RWPE1 (cell line): Measurements from ENCODE around the gene CLASP1.
A peak's percentile ranks its signal among the peaks of the same experiment; 100 is the strongest.
"Not testable (repeated sequence)": the region's sequence is repeated elsewhere in the genome, so short reads cannot be mapped to it uniquely, and the experiment has no call there.

Experiments used
- CTCF ChIA-PET: fragments of 350-600 bp; sonication (Branson Sonifier 250); formaldehyde crosslinking; extraction: SDS; loops from one replicate; lab custom pipeline; 2021; lab: Yijun Ruan, JAX
- POLR2A ChIA-PET: fragments of 400-600 bp; formaldehyde crosslinking; extraction: SDS; loops from one replicate; lab custom pipeline; 2020; ENCODE audit warnings: antibody characterized with exemption; ENCODE audit not compliant: low non-redundant PET; lab: Yijun Ruan, JAX
- DNase-seq: peaks from one replicate; pipeline ENCODE4 v3.0.0; 2012; ENCODE audit warnings: low spot score
- H3K27ac ChIP-seq: fragments of 450-650 bp; 2 replicates; pipeline ENCODE4 v1.5.1; 2017
- CTCF ChIP-seq: fragments of 450-650 bp; conservative IDR thresholded peaks from 2 replicates; pipeline ENCODE4 v1.5.1; 2017; ENCODE audit warnings: low read depth, mild to moderate bottlenecking

CLASP1 gene

GRCh38 chr2:121640380-121641316, 8.6 kb downstream of the CLASP1 start:
- ChIA-PET CTCF (no interaction called here), POLR2A (no interaction called here)
- TF ChIP-seq CTCF, result no peak
- no peak for DNase-seq
- H3K27ac ChIP-seq, result no peak overlapping the region

GRCh38 chr2:121639846-121640245, 9.4 kb downstream of the CLASP1 start:
- DNase-seq, CTCF ChIA-PET, H3K27ac ChIP-seq, POLR2A ChIA-PET: not testable (repeated sequence)

GRCh38 chr2:121638333-121638732, 10.9 kb downstream of the CLASP1 start:
- H3K27ac ChIP-seq, result no peak overlapping the region
- no peak for DNase-seq
- no peak for TF ChIP-seq CTCF
- POLR2A ChIA-PET, result no interaction called here
- CTCF ChIA-PET, result no interaction called here

- POLR2A ChIA-PET, result no interaction called here
- CTCF ChIA-PET, result no interaction called here
- no peak for DNase-seq
- H3K27ac ChIP-seq, result no peak overlapping the region
- TF ChIP-seq CTCF, result no peak
These were observed 13.9 kb downstream of the CLASP1 start for GRCh38 chr2:121635371-121635770.

GRCh38 chr2:121634354-121635307, 14.6 kb downstream of the CLASP1 start:
- ChIA-PET CTCF (interaction anchor here (0.6 kb wide), 1 partner anchor 133 kb away, joined by 5 read pairs; no protein-coding TSS in a partner anchor), POLR2A (no interaction called here)
- peak; percentile 81 for DNase-seq
- H3K27ac ChIP-seq, result no peak overlapping the region
- TF ChIP-seq CTCF, result no peak

- POLR2A ChIA-PET, result no interaction called here
- DNase-seq, result no peak
- H3K27ac ChIP-seq, result peak overlapping the region; percentile 65
- no peak for TF ChIP-seq CTCF
- CTCF ChIA-PET, result no interaction called here
These were observed 15.8 kb downstream of the CLASP1 start for GRCh38 chr2:121633463-121633862.
